Measurements from ENCODE around the gene DYSF.

DYSF gene

GRCh38 chr2:71727562-71727961, 274.2 kb downstream of the DYSF start:
- no peak for DNase-seq (ENCODE audit: low read depth)

- no peak for DNase-seq (ENCODE audit: low read depth)
Observed at GRCh38 chr2:71728036-71728435, 274.7 kb downstream of the DYSF start.

- DNase-seq (ENCODE audit: low read depth): no peak
Observed at GRCh38 chr2:71730785-71731383, 277.5 kb downstream of the DYSF start.

- no peak for DNase-seq (ENCODE audit: low read depth)
Observed at GRCh38 chr2:71734620-71735019, 281.3 kb downstream of the DYSF start.

DNA sequence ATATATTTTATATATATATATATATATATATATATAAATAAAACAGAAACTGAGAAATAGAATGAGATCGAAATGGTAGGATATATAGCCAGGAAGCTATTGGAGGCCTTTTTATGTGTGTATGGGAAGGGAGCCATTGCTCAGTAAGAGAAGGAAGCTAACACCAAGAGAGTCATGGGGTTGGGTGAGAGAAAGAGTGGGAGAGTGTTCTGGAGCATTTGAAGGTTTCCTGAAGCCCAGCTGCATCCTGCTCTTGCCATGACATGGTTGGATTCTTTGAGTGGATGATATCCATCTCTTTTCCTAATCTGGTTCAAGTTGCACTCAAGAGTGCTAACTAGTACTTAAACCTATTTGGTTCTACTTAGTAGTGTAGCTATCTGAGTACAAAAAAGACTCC, 282.3 kb downstream of the DYSF start:
- no peak for DNase-seq (ENCODE audit: low read depth)
